Endothelial cell of umbilical vein (primary cell): ENCODE results near the gene SOD3. TPM values are rescaled to one million over a fixed set of nuclear protein-coding genes. Genes with fewer than 3 reads are reported as not detected.

Source experiments
- BruUV-seq: library from RNA; stranded (reverse); fragments of 400-500 nt; replicated peaks from 2 replicates; lab custom pipeline; 2021; lab: Mats Ljungman, UMichigan
- CTCF ChIA-PET: fragments of 300-600, 350-600 bp; sonication (Branson Sonifier 250); formaldehyde crosslinking; loops from one replicate; lab custom pipeline; 2021; ENCODE audit warnings: antibody characterized with exemption, inconsistent platforms; lab: Charles Lee
- POLR2A ChIA-PET: fragments of 300-600, 350-600 bp; sonication (Branson Sonifier 250); formaldehyde crosslinking; loops from one replicate; lab custom pipeline; 2021; ENCODE audit warnings: antibody characterized with exemption, inconsistent platforms; lab: Charles Lee
- DNase-seq: peaks from one replicate; pipeline ENCODE4 v3.0.0-alpha.2; 2011; ENCODE audit warnings: low read depth, low spot score
- FAIRE-seq: peaks from 2 replicates; lab custom pipeline; 2011; peaks lifted over from hg19 to GRCh38; lab: Jason Lieb, UNC
- H2AFZ ChIP-seq: 2 replicates; pipeline ENCODE4 v1.6.0; 2012; ENCODE audit warnings: low read depth, low read length, control low read depth, inconsistent platforms
- H3K27ac ChIP-seq: 2 replicates; pipeline ENCODE4 v1.5.1; 2011; ENCODE audit warnings: low read depth, mild to moderate bottlenecking, control low read depth, low read length, moderate library complexity; ENCODE audit not compliant: insufficient read depth
- H3K27me3 ChIP-seq, 2 experiments: 2 replicates each; pipeline versions ENCODE4 v1.6.0 to v1.6.1; 2011; ENCODE audit warnings: low read length in 2 of 2, mixed read lengths in 1 of 2; ENCODE audit not compliant: control insufficient read depth in 2 of 2, insufficient read depth in 2 of 2
- H3K36me3 ChIP-seq, 2 experiments: 2 replicates in 1 of 2; 3 replicates in 1 of 2; pipeline ENCODE4 v1.5.1; 2011; ENCODE audit warnings: low read length in 2 of 2, mild to moderate bottlenecking in 1 of 2, moderate library complexity in 1 of 2; ENCODE audit not compliant: control insufficient read depth in 2 of 2, insufficient read depth in 2 of 2; ENCODE audit errors: extremely low read depth in 1 of 2
- H3K4me1 ChIP-seq: 3 replicates; pipeline ENCODE4 v1.5.1; 2011; ENCODE audit warnings: mild to moderate bottlenecking, low read length; ENCODE audit not compliant: control insufficient read depth, insufficient read depth; ENCODE audit errors: extremely low read depth
- H3K4me2 ChIP-seq: 2 replicates; pipeline ENCODE4 v1.6.1; 2011; ENCODE audit warnings: low read length, control low read depth, mixed read lengths; ENCODE audit not compliant: insufficient read depth
- H3K4me3 ChIP-seq, 3 experiments: fragments of 200-600 bp in 1 of 3; sonication (generic), shearing (Covaris generic) in 1 of 3; replicated peaks in 1 of 3; 2 replicates each; pipeline ENCODE4 v1.5.1; 2011 to 2016; ENCODE audit warnings: control low read depth in 3 of 3, low read length in 3 of 3, mild to moderate bottlenecking in 2 of 3, inconsistent platforms in 1 of 3, low read depth in 1 of 3, moderate library complexity in 1 of 3; ENCODE audit not compliant: insufficient read depth in 1 of 3
- H3K79me2 ChIP-seq: 2 replicates; pipeline ENCODE4 v1.6.0; 2012; ENCODE audit warnings: low read length, inconsistent platforms; ENCODE audit not compliant: control insufficient read depth, insufficient read depth
- H3K9ac ChIP-seq: replicated peaks from 2 replicates; pipeline ENCODE3; 2011; ENCODE audit warnings: low read length, control low read depth; ENCODE audit not compliant: insufficient read depth; ENCODE audit errors: extremely low read depth
- H3K9me1 ChIP-seq: replicated peaks from 3 replicates; pipeline ENCODE4 v1.6.0; 2011; ENCODE audit warnings: mild to moderate bottlenecking, low read length; ENCODE audit not compliant: control insufficient read depth, insufficient read depth; ENCODE audit errors: extremely low read depth
- H3K9me3 ChIP-seq: replicated peaks from 2 replicates; pipeline ENCODE4 v1.5.1; 2012; ENCODE audit warnings: low read length, inconsistent platforms; ENCODE audit not compliant: control insufficient read depth, insufficient read depth
- H4K20me1 ChIP-seq: replicated peaks from 2 replicates; pipeline ENCODE3; 2011; ENCODE audit warnings: mild to moderate bottlenecking, low read length; ENCODE audit not compliant: control insufficient read depth, insufficient read depth; ENCODE audit errors: extremely low read depth
- EZH2 ChIP-seq: IDR thresholded peaks from 2 replicates; pipeline ENCODE4 v1.6.1; 2012; ENCODE audit warnings: borderline replicate concordance, low read depth, mild to moderate bottlenecking, moderate library complexity, low read length, inconsistent platforms; ENCODE audit not compliant: severe bottlenecking
- FOS ChIP-seq: IDR thresholded peaks from 2 replicates; pipeline ENCODE4 v1.6.1; 2011; ENCODE audit warnings: mild to moderate bottlenecking, low read length, moderate library complexity, borderline replicate concordance; ENCODE audit not compliant: insufficient read depth
- GATA2 ChIP-seq: IDR thresholded peaks from 2 replicates; pipeline ENCODE4 v1.7.0; 2011; ENCODE audit warnings: low read depth, mild to moderate bottlenecking, moderate library complexity, mixed read lengths, low read length; ENCODE audit not compliant: insufficient read length, insufficient read depth
- JUN ChIP-seq: IDR thresholded peaks from 2 replicates; pipeline ENCODE4 v1.6.1; 2011; ENCODE audit warnings: borderline replicate concordance, low read depth; ENCODE audit not compliant: insufficient read length, insufficient read depth
- MYC ChIP-seq: IDR thresholded peaks from one replicate; pipeline ENCODE4 v1.6.1; 2011; ENCODE audit warnings: mild to moderate bottlenecking, low read depth, low read length
- POLR2A ChIP-seq: IDR thresholded peaks from 2 replicates; pipeline ENCODE4 v1.6.1; 2012; ENCODE audit warnings: low read depth, mild to moderate bottlenecking, control low read depth, low read length
- POLR2AphosphoS5 ChIP-seq: IDR thresholded peaks from 2 replicates; pipeline ENCODE4 v1.6.1; 2012; ENCODE audit warnings: low read depth, mild to moderate bottlenecking, control low read depth, low read length, moderate library complexity; ENCODE audit not compliant: insufficient read depth
- dilution Hi-C: fragments of 300-500 bp; cut with MboI; formaldehyde crosslinking; loops from one replicate; pipeline ENCODE4 v1.15.0; 2019; ENCODE audit warnings: low sequenced_read_pairs; ENCODE audit not compliant: extremely low pct_ligation_motif_present
- intact Hi-C: fragments of 100-400 bp; cut with micrococcal nuclease; formaldehyde crosslinking; loops from one replicate; pipeline ENCODE4 v1.10.0; 2022
- polyA plus RNA-seq, 4 experiments: library from polyadenylated mRNA; depleted of rRNA in 3 of 4; stranded (reverse) in 3 of 4; unstranded in 1 of 4; fragments of >200 nt; gene quantifications; 2 replicates each; pipeline versions ENCODE4 v1.2.1 to v1.2.3, GENCODE V29; 2011 to 2012; ENCODE audit warnings: missing spikeins in 1 of 4
- total RNA-seq: library from RNA; stranded (reverse); gene quantifications from 2 replicates; pipeline ENCODE4 v1.2.3, GENCODE V29; 2021
- TF ChIP-seq, protein P1 (sequence below): IDR thresholded peaks from 2 replicates; pipeline ENCODE4 v1.6.1; 2011; ENCODE audit not compliant: insufficient read depth, insufficient read length
- TF ChIP-seq, protein P2 (sequence below), 2 donors: IDR thresholded peaks; 1 replicate in 1 of 2; 2 replicates in 1 of 2; pipeline ENCODE4 v1.5.1; 2011; ENCODE audit warnings: low read length in 2 of 2, mild to moderate bottlenecking in 2 of 2, moderate library complexity in 2 of 2, control low read depth in 1 of 2, inconsistent platforms in 1 of 2, low read depth in 1 of 2; ENCODE audit not compliant: insufficient read depth in 1 of 2; ENCODE audit errors: extremely low read depth in 1 of 2

Gene SOD3
- total and polyA plus RNA-seq, 2 donors (not counting 3 experiments of a cell fraction or from before 2014, with no cell fraction given) = not detected

DNA sequence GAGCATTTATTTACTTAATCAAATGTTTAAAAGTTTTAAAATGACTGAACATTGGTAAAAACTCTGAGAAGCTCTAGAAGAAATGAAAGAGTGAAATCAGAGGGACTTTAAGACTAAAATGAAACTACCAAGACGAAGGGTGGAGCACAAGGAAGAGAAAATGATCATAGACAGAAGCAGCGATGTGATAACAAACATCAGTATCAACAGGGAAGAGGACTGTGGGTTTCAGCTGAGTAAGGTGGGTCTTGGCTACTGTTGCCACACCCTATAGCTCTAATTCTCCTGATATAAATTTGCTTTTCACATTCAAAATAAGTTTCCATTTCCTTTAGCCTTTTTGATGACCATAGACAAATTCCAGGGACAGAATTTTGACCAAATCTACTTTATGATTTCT lies 18.4 kb downstream of the SOD3 start:
- no TSS peak for BruUV-seq
- no peak overlapping the region for H3K4me3 ChIP-seq

More for the DNA sequence above, 18.4 kb downstream of the SOD3 start:
- no peak overlapping the region for H3K9ac ChIP-seq
- no peaks in the 10 kb centered on the region for H3K9me1 ChIP-seq
- H3K9me3 ChIP-seq = no peaks in the 10 kb centered on the region
- no peaks in the 10 kb centered on the region for H4K20me1 ChIP-seq
- no peak overlapping the region for H2AFZ ChIP-seq
- intact Hi-C loops = no loop called here
- no peaks in the 10 kb centered on the region for H3K4me1 ChIP-seq
- dilution Hi-C loops = no loop called here
- no peak for FAIRE-seq
- CTCF ChIA-PET = no interaction called here
- no peak overlapping the region for H3K27ac ChIP-seq
- no peak for DNase-seq
- H3K27me3 ChIP-seq = no peaks in the 10 kb centered on the region
- no peak overlapping the region for H3K4me2 ChIP-seq
- TF ChIP-seq EZH2 (no peak), GATA2 (no peak), FOS (no peak), POLR2A (no peak), MYC (no peak), POLR2AphosphoS5 (no peak), JUN (no peak)
- TF ChIP-seq, protein P1, sequence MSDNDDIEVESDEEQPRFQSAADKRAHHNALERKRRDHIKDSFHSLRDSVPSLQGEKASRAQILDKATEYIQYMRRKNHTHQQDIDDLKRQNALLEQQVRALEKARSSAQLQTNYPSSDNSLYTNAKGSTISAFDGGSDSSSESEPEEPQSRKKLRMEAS = no peak
- TF ChIP-seq, protein P2, sequence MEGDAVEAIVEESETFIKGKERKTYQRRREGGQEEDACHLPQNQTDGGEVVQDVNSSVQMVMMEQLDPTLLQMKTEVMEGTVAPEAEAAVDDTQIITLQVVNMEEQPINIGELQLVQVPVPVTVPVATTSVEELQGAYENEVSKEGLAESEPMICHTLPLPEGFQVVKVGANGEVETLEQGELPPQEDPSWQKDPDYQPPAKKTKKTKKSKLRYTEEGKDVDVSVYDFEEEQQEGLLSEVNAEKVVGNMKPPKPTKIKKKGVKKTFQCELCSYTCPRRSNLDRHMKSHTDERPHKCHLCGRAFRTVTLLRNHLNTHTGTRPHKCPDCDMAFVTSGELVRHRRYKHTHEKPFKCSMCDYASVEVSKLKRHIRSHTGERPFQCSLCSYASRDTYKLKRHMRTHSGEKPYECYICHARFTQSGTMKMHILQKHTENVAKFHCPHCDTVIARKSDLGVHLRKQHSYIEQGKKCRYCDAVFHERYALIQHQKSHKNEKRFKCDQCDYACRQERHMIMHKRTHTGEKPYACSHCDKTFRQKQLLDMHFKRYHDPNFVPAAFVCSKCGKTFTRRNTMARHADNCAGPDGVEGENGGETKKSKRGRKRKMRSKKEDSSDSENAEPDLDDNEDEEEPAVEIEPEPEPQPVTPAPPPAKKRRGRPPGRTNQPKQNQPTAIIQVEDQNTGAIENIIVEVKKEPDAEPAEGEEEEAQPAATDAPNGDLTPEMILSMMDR (IDR thresholded peaks at IDR 0.05; ENCODE audit: extremely low read depth in 1 of 2, insufficient read depth in 1 of 2, low read depth in 1 of 2, low read length in 2 of 2) = no peak
- POLR2A ChIA-PET = no interaction called here
- no peaks in the 10 kb centered on the region for H3K79me2 ChIP-seq
- no peaks in the 10 kb centered on the region for H3K36me3 ChIP-seq
